ENCODE data around the gene XNDC1N.

The XNDC1N gene, protein sequence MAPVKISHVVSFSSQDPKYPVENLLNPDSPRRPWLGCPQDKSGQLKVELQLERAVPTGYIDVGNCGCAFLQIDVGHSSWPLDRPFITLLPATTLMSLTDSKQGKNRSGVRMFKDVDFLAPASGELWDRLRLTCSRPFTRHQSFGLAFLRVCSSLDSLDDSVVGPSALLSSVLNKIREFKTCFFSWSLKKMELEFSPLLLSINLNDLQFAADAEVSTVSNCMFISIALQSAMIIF

DNA sequence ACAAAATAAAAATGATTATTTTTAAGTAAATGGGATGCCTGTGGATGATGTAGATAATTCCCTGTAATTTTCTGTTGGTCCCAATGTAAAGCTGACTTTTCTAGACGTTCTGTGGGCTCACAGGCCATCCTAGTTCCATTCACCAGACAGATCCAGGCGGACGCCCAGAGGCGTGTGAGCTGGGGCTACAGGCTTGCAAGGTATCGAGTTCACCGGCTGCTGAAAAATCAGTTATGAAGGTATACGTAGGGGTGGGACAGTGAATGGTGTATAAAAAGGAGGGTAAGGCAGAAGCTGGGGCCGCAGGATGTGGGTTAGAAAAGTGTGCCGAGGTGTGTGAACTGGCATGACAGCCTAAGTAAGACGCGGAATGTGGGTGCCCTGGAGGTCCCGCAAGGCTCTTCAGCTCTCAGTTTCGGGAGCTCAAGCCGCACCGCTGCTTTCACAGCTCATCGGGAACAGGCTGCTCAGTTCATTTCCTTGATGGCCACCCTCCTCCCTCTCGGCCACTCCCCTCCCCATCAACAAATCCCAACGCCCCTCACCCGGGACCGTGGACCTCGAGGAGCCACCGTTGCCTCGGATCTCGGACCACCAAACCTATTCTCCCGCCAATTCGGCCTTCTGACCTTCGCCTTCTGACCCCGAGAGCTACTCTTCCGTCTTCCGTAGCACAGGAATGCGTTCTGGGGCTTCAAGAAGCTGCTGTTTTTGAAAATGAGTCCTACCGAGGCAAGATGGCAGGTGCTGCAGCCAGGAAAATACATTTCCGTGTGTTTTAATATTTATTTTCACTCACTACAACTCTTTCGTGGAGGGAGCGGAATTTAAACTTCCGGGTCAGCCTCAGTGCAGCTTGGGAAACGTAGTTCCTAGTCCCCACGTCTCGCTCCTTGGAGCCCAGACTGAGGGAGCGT is at the start of gene XNDC1N:
Gene XNDC1N (minus strand): TSS at position 775 of the 917 bp plus-strand sequence. CDS start 5,241 bp downstream, outside the sequence.
- DNase-seq = peak; percentile 50 to 75 (median 68)

DNA sequence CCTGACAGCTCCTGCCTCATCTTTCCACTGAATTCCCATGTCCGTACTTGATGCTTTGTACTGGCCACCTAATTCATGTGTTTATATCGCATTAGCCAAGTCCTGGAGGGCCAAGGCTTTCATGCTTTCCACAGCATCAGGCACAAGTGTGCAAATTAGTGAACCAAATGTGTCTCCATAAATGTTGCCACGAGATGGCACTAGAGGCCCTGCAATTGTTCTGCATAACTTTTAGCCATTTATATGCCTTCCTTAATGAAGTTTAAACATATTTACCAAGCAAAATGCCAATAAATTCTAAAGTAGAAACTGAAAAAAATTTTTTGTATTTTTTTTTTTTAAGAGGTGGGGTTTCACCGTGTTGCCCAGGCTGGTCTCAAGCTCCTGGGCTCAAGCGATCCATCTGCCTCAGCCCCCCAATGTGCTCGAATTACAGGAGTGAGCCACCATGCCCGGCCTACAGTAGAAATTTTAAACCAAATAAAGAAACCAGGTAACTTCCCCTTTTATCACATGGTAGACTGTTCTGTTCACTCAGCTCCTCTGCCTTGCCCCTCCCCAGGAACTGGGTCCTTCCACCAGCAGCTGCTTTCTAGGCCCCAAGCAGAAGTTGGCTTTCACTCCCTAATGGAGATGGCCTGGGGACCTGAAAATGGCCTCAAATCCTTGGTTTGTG is 49.5 kb upstream of the XNDC1N start:
- DNase-seq = peak in 3 of 4 experiments; percentile 5 to 22 (median 18)

DNA sequence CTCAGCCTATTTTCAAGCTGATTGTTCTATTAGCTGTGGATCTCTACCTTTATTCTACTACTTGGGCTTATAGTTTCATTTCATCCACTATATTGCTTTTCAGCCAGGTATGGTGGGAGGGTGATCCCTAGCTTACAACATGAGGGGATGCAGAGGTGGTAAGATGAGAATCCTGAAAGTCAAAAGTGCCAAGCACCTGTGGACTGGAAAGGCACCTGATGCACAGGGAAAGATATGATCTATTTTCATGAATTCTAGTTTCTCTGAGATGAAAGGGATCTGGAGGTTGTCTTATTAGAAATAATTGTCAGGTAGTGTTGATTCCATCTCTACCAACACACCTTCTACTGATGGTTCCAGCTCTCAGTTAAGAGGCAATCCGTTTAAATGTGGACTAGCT is 48.7 kb upstream of the XNDC1N start:
- no peak for DNase-seq

DNA sequence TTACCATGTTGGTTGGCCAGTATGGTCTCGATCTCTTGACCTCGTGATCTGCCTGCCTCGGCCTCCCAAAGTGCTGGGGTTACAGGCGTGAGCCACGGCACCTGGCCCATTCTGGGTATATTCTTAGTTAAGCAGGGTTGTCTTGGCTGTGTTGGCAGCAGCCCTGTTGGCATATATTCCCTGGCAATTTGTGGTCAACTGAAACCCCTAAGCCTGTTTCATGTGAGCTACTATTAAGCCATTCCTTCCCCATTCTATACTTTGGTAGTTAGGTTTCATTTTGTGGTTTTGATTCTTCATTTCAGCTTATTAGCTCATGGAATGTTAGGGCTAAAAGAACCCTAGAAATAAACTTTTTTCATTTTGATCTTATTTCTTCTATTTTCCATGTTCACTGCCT is 48.2 kb upstream of the XNDC1N start:
- DNase-seq = no peak

DNA sequence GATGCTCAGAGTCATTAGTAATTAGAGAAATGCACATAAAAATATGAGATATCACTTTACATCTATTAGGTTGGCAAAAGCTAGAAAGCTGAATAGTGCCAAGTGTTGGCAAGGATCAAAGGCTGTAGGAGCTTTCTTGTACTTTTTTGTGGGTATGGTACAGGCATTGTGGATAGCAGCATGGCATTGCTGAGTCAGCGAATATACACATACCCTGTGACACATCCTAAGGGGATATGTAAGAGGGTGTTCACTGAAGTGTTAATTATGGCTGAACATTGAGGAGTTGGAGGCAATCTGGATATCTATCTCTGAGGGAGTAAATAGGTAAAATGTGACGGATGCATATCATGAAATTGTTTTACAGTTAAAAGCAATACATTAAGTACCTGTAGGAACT is 43.3 kb upstream of the XNDC1N start:
- no peak for DNase-seq

DNA sequence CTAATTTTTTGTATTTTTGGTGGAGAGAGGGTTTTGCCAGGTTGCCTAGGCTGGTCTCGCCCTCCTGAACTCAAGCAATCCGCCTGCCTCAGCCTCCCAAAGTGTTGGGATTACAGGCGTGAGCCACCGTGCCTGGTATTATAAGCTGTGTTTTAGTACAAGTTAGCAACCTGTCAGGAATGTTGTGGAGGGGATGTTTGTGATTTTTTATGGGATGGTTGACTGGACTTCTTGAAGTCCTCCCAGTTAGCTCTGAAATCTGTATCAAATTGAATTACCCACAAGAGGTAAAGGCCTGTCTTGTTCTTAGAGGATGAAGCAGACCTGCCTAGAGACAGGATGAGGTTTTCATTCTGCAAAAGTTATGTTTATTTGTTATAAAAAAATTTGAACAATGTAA is 36.2 kb upstream of the XNDC1N start:
- no peak for DNase-seq

DNA sequence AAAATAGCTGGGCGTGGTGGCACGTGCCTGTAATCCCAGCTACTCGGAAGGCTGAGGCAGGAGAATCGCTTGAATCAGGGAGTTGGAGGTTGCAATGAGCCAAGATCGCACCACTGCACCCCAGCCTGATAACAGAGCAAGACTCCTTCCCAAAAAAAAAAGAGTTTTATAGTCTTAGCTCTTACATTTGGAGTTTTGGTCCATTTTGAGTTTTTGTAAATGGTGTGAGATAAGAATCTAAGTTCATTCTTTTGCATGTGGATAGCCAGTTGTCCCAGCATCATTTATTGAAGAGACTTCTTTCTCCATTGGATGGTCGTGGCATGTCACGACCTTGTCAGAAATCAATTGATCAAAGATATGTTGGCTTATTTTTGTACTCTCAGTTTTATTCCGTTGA is 35.1 kb upstream of the XNDC1N start:
- no peak for DNase-seq

DNA sequence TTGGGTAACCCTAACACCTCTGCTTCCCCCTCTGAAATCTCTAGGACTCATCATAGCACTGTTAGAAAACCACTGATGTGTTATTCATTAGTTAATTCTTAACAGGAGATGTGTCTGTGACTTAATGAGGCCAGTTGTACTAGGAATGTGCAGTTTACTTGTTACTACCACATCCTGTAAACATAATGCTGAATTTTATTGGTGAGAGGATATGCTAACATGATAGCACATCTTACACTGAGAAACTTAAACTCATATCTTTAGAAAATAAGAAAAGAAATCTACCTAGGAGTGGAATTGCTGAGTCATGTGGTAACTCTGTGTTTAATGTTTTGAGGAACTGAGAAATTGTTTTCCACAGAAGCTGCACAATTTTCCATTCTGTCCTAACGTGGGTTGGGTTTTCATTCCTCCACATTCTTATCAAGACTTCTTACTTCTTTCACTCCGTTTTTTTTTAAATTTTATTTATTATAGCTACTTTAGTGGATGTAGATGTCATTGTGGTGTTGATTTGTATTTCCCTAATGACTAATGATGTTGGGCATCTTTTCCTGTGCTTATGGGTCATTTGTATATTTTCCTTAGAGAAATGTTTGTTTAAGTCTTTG is 34.1 kb upstream of the XNDC1N start:
- DNase-seq = no peak

DNA sequence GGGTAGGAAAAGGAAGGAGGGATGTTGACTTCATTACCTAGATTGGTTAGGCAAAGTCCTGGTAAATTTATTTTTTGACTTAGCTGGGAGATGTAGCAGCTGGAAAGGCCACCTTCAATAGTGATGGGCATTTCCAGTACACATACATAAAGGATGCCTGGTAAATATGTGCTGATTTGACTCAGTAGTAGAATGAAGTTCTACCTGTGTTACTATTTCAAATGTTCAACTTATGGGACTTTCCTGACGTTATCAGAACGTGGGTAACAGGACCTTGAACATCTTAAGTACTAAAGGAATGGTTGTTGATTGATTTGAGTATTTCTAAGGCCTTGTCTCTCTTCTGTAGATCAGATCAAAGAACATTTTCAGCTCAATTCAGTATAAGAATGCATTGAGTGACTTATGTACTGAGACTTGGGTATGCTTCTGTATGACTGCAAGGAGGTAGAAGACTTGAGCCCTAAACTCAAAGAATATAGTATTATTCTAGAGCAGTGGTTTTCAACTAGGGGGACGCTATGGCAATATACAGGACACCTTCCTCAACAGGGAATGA is 27.6 kb upstream of the XNDC1N start:
- no peak for DNase-seq

DNA sequence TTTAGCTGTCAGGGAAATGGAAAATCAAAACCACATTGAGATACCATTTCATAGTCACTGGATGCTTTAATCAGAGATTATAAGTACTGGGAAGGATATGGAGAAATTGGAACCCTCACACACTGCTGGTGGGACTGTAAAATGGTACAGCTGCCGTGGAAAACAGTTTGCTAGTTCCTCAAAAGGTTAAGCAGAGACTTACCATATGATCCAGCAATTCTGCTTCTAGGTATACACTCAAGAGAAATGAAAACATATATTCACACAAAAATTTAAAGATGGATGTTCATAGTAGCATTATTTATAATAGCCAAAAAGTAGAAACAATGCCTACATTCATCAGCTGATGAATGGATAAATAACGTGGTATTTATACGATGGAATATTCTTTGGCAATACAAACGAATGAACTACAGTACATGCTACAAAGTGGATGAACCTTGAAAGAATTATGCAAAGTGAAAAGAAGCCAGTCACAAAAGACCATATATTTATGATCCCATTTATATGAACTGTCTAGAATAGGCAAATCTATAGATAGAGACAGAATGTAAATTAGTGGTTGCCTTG is 23.4 kb upstream of the XNDC1N start:
- no peak for DNase-seq

DNA sequence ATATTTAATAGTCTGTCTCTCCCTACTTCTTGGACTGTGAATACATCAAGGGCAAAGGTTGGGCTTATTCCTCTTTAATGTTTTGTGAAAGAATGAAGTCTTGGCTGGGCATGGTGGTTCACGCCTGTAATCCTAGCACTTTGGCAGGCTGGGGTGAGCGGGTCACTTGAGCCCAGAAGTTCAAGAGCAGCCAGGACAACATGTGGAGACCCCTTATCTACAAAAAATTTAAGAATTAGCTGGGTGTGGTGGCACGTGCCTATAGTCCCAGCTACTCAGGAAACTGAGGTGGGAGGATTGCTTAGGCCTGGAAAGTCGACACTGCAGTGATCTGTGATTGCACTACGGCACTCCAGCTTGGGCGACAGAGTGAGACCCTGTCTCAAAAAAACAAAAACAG is 20.6 kb upstream of the XNDC1N start:
- DNase-seq = no peak

DNA sequence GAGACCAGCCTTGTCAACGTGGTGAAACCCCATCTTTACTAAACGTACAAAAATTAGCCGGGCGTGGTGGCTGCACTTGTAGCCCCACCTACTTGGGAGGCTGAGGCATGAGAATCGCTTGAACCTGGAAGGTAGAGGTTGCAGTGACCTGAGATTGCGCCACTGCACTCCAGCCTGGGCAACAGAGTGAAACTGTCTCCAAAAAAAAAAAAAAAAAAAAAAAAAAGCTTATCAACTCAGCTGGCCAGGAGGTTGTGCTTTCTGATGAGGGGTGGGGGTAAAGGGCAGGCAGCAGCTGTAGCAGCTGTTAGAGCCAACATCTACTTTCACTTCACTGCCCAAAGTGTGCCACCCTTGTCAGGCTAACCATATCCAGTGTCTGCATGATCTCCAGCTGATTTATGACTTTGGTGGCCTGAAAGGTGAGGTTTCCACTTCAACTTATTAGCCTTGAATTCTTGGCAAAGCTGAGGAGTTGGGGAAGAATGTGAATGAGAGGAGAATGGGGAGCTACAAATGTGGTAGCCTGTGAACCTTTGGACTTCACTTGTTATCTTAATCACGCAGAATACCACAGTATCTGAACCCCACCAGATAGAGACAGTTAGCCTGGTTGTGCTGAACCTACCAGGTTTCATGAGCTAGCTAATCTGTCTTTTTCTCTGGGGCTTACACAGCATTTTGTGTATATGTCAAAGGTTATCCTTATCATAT is 20.1 kb upstream of the XNDC1N start:
- no peak for DNase-seq

DNA sequence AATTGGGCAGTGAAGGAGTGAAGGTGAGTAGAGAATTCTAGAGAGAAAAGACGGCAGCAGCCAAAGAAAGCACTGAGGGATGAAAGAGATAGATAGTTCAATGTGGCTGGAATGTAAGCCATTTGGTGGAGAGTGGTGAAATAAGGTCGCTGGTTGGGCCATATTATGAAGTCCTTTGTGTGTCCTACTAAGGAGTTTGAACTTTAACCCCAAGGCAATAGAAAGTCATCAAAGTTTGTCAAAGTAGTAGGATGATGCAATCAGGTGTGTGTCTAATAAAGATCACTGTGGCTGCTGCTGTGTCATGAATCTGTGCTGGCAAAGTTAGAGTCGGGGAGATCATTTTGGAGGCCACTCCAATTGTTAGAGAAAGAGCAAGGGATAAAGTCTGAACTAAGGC is 19.1 kb upstream of the XNDC1N start:
- no peak for DNase-seq

DNA sequence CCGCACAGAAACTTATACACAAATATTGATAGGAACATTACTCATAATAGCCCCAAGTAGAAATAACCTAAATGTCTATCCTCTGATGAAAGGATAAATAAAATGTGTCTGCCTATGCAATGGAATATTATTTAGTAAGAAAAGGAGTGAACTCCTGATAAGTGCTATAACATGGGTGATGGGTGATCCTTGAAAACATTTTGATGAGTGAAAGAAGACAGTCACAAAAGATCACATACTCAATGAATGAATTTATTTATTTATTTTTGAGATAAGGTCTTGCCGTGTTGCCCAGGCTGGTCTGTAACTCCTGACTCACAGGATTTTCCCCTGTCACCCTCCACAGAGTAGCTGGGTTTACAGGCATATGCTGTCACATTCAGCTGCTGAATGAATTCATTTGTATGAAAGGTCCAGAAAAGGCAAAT is 17.8 kb upstream of the XNDC1N start:
- no peak for DNase-seq

DNA sequence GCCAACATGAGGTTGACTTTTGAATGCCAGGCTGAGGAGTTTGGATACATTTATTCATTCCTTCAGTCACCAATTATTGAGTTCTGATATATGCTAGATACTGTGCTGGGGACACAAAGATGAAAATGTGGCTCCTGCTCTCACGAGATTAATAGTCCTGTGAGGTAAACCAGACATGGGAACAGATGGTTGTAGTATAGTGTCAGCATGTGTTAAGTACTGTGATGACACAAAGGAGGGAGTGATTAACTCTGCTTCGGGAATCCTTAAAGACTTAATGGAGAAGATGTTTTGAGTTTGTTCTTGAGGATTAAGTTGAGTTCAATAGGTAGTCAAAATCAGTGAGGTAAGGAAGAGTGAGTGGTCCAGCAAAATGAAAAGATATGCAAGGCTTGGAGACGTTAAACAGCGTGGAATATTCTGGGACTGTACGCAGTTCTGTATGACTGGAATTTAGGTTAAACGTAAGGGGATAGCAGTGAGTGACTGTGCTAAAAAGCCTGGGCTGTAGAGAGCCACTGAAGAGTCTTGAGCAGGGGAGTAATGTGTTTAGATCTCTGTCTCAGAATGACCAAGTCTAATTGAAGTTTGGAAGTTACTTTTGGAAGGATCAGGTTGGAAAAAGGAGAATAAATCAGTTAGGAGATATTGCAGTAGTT is 12.3 kb upstream of the XNDC1N start:
- no peak for DNase-seq

DNA sequence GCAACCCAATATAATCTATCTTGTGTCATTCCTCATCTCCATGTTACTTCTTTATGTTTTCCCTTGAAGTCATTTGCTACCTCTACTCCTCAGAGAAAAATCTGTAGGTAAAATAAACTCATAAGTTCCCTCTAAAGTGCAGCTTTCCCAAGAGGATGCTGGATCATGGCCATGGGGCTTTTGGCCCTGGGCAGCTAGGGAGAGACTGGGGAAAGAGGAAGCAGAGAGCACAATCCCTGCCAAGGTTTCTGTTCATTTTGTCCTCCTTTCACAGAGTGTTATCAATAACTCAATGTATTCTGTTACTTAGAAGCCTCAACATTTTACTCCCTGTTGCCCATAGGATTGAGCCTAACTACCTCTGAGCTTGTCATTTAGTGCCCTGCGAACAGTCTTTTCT is 9.4 kb upstream of the XNDC1N start:
- no peak for DNase-seq

DNA sequence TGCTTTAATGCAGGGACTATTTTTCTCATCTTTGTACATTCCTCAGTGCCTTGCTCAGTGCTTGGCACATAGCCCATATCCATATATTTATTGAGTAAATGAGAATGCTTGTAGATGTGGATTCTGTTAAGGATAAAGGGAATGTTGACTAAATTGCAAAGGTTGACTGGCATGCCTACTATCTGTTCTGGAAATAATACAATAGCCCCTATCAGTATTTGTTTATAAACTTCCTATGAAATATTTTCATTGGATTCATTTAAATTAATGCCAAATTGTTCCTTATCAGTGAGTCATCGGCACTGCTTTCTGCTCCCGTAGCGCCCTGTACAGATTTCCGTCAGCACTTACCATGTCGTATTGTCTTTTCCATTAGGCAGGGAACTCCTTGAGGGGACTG is 8.4 kb upstream of the XNDC1N start:
- DNase-seq = no peak

DNA sequence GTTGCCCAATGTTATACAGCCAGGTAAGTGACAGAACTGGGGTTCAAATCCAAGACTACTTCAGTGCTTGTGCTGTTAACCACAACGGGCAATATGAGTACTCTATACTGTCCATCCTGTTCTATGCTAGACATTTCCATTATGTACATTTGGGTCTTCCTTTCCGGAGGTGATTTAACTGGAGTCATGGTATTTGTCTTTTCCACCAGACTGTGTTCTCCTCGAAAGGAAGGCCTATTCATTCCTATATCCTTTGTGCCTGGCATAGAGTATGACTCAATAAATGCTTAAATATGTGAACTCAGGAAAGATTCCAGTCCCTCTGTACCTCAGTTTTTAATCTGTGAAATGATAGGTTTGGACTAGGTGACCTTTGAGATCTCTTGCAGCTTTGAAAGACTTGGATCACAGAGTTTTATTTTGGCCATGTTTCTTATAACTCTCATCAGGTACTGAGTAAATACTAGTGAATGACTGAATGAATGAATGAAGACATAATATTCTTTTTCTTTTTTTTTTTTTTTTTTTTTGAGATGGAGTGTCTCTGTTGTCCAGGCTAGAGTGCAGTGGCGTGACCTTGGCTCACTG is 7.0 kb upstream of the XNDC1N start:
- DNase-seq = no peak

DNA sequence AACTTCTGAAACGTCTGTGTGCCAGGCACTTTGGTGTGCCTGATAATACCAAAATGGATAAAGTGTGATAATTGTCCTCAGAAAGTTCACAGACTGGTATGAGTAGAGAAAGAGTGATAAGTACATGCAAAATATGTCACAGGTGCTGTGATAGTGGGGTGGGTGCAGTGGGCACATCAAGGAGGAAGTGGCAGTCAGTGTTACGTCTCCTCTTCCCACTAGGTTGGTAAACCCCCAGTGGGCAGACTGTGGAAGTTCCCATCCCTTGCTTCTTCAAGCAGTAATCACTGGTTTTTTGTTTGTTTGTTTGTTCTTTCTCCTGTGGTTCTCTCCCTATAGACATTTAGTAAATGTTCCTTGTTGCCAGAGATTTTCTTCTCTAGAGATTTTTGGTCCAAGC is 5.8 kb upstream of the XNDC1N start:
- DNase-seq = no peak

DNA sequence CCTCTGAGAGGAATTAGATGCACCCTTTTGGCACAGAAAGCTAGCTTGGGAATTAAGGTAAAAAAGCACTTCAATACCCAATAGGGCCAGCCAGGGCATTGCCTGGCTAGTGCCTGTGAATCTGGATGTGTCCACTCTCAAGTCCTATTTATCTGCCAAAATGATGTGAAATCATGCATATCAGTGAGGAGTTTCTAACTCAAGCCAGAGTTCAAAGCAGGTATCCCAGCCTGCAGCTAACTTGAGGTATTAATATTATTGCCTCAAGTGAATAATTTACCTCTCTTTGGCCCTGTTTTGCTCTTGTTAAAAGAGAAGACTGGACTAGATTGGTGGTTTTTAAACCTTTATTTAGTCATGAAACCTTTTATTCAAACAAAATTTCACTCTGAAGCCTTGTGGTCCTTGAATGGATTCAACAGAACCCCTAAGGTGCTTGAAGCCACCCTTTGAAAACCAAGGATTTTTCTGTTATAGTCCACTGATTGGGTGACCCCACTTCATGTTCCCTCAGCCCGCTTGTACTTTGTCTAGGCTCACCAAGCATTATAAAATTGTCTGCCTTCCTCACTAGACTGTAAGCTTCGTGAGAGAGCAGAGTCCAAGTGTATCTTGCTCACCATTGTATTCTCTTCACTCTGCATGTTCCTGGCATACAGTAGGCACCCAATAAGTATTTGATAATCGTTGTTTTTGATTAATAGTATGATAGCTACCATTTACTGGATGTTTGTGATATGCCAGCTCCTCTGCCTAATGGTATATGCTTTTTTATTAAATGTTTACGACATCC is 4.9 kb upstream of the XNDC1N start:
- DNase-seq = no peak
